ENCODE measurements around the gene SDE2.
"Not testable (repeated sequence)": the region's sequence is repeated elsewhere in the genome, so short reads cannot be mapped to it uniquely, and the experiment has no call there.

Gene SDE2

GRCh38 chr1:225999227-225999911 is at the start of gene SDE2:
SDE2 (minus strand) TSS chr1:225999343; CDS start chr1:225999312, 31 bp downstream.
- DNase-seq = peak; percentile 97 to 99

GRCh38 chr1:226048886-226049285 is 49.7 kb upstream of the SDE2 start:
- DNase-seq = no peak

- no peak for DNase-seq
Observed at GRCh38 chr1:226047495-226047894, 48.4 kb upstream of the SDE2 start.

GRCh38 chr1:226046240-226046639 is 47.1 kb upstream of the SDE2 start:
- no peak for DNase-seq

- no peak for DNase-seq
Observed at GRCh38 chr1:226044514-226045101, 45.5 kb upstream of the SDE2 start.

GRCh38 chr1:226041419-226041818 is 42.3 kb upstream of the SDE2 start:
- DNase-seq = no peak

- DNase-seq = no peak
Observed at GRCh38 chr1:226038661-226039060, 39.5 kb upstream of the SDE2 start.

- no peak for DNase-seq
Observed at GRCh38 chr1:226035915-226036314, 36.8 kb upstream of the SDE2 start.

GRCh38 chr1:226034482-226034881 is 35.3 kb upstream of the SDE2 start:
- DNase-seq = peak; percentile 55 to 92

GRCh38 chr1:226033991-226034390 is 34.8 kb upstream of the SDE2 start:
- DNase-seq = no peak

- peak in 1 of 2 donors; percentile 44 for DNase-seq
Observed at GRCh38 chr1:226033582-226033981, 34.4 kb upstream of the SDE2 start.

- no peak for DNase-seq
Observed at GRCh38 chr1:226029568-226030225, 30.6 kb upstream of the SDE2 start.

GRCh38 chr1:226029093-226029496 is 30.0 kb upstream of the SDE2 start:
- DNase-seq = peak in 1 of 2 donors; percentile 83

GRCh38 chr1:226027538-226028217 is 28.5 kb upstream of the SDE2 start:
- no peak for DNase-seq

GRCh38 chr1:226026833-226027232 is 27.7 kb upstream of the SDE2 start:
- DNase-seq = no peak

GRCh38 chr1:226023735-226024134 is 24.6 kb upstream of the SDE2 start:
- DNase-seq = no peak

GRCh38 chr1:226021801-226022200 is 22.7 kb upstream of the SDE2 start:
- DNase-seq = no peak

- DNase-seq = no peak
Observed at GRCh38 chr1:226021401-226021800, 22.3 kb upstream of the SDE2 start.

- no peak for DNase-seq
Observed at GRCh38 chr1:226019572-226019971, 20.4 kb upstream of the SDE2 start.

GRCh38 chr1:226017070-226017469 is 17.9 kb upstream of the SDE2 start:
- no peak for DNase-seq

- DNase-seq = no peak
Observed at GRCh38 chr1:226009650-226010044, 10.5 kb upstream of the SDE2 start.

- DNase-seq = not testable (repeated sequence)
Observed at GRCh38 chr1:226007126-226007892, 8.2 kb upstream of the SDE2 start.

GRCh38 chr1:226006686-226007085 is 7.5 kb upstream of the SDE2 start:
- no peak for DNase-seq

Data from bone marrow (tissue), 2 donors.